K562 (cell line): ENCODE results near the gene KLHL18. TPM values are rescaled to one million over a fixed set of nuclear protein-coding genes. Genes with fewer than 3 reads are reported as not detected.
A peak's percentile ranks its signal among the peaks of the same experiment; 100 is the strongest.

Experiments
- ATAC-seq: fragments of 200-7000 bp; cut with Tn5 transposase; 3 replicates; pipeline ENCODE4 v1.9.1; 2020; ENCODE audit warnings: moderate library complexity
- BruUV-seq: library from RNA; stranded (reverse); fragments of 400-500 nt; replicated peaks from 2 replicates; lab custom pipeline; 2021; lab: Mats Ljungman, UMichigan
- CTCF ChIA-PET: fragments of 300-600 bp; formaldehyde crosslinking; extraction: SDS; loops from one replicate; lab custom pipeline; 2021; ENCODE audit warnings: low intra/inter-chr PET ratio; lab: Yijun Ruan, JAX
- POLR2A ChIA-PET: fragments of 300-600, 350-650 bp; sonication (Branson Sonifier 250); formaldehyde crosslinking; extraction: SDS; loops from one replicate; lab custom pipeline; 2021; ENCODE audit warnings: antibody characterized with exemption, inconsistent platforms; lab: Yijun Ruan, JAX
- DNase-seq, 4 experiments: peaks; one replicate each; pipeline versions ENCODE4 v3.0.0 to v3.0.0-alpha.2; 2011 to 2018; ENCODE audit warnings: low spot score in 3 of 4, mixed read lengths in 3 of 4; ENCODE audit errors: extremely low read depth in 1 of 4
- FAIRE-seq: peaks from 2 replicates; lab custom pipeline; 2011; peaks lifted over from hg19 to GRCh38; lab: Jason Lieb, UNC
- H2AFZ ChIP-seq: 2 replicates; pipeline ENCODE4 v1.6.0; 2011; ENCODE audit warnings: low read depth, low read length, control low read depth, inconsistent platforms
- H3K27ac ChIP-seq: fragments of 200-600 bp; 3 replicates; pipeline ENCODE4 v1.8.0; 2011; ENCODE audit warnings: low read depth, mild to moderate bottlenecking, control low read depth, inconsistent platforms, low read length, moderate library complexity, mixed read lengths; ENCODE audit errors: extremely low read depth
- H3K27me3 ChIP-seq, 2 experiments: fragments of 300-600 bp in 1 of 2; 2 replicates in 1 of 2; 3 replicates in 1 of 2; pipeline versions ENCODE4 v1.6.0 to v1.8.0; 2011; ENCODE audit warnings: inconsistent platforms in 2 of 2, low read length in 2 of 2, mild to moderate bottlenecking in 1 of 2, mixed read lengths in 1 of 2, moderate library complexity in 1 of 2; ENCODE audit not compliant: control insufficient read depth in 2 of 2, insufficient read depth in 2 of 2
- H3K36me3 ChIP-seq: fragments of 300-600 bp; 3 replicates; pipeline ENCODE4 v1.8.0; 2011; ENCODE audit warnings: mild to moderate bottlenecking, low read length, inconsistent platforms; ENCODE audit not compliant: control insufficient read depth, insufficient read depth
- H3K4me1 ChIP-seq, 2 experiments: fragments of 200-600 bp in 1 of 2; replicated peaks in 1 of 2; 2 replicates in 1 of 2; 3 replicates in 1 of 2; pipeline versions ENCODE4 v1.5.1 to v1.8.0; 2011; ENCODE audit warnings: inconsistent platforms in 2 of 2, low read length in 2 of 2, mild to moderate bottlenecking in 1 of 2, mixed read lengths in 1 of 2, moderate library complexity in 1 of 2; ENCODE audit not compliant: control insufficient read depth in 2 of 2, insufficient read depth in 2 of 2
- H3K4me2 ChIP-seq: 2 replicates; pipeline ENCODE4 v1.6.1; 2011; ENCODE audit warnings: low read length, control low read depth, inconsistent platforms, mixed read lengths; ENCODE audit not compliant: insufficient read depth
- H3K4me3 ChIP-seq: fragments of 200-600 bp; sonication (generic), shearing (Covaris generic); 2 replicates; pipeline ENCODE4 v1.5.1; 2016; ENCODE audit warnings: control low read depth, inconsistent platforms
- H3K79me2 ChIP-seq: fragments of 200-600 bp; 3 replicates; pipeline ENCODE4 v1.8.0; 2011; ENCODE audit warnings: low read length, inconsistent platforms; ENCODE audit not compliant: control insufficient read depth, insufficient read depth
- H3K9ac ChIP-seq, 2 experiments: 2 replicates each; pipeline versions ENCODE4 v1.6.0 to v1.6.1; 2011; ENCODE audit warnings: low read depth in 2 of 2, low read length in 2 of 2, control low read depth in 1 of 2, inconsistent platforms in 1 of 2, mild to moderate bottlenecking in 1 of 2, mixed read lengths in 1 of 2; ENCODE audit not compliant: insufficient read depth in 1 of 2
- H3K9me1 ChIP-seq: one replicate; pipeline ENCODE4 v1.6.0; 2011; ENCODE audit warnings: inconsistent platforms, mild to moderate bottlenecking, low read length, moderate library complexity; ENCODE audit not compliant: control insufficient read depth, insufficient read depth
- H3K9me3 ChIP-seq: replicated peaks from 2 replicates; pipeline ENCODE4 v1.5.1; 2011; ENCODE audit warnings: low read depth, low read length, inconsistent platforms; ENCODE audit not compliant: control insufficient read depth, insufficient read depth
- H4K20me1 ChIP-seq: replicated peaks from 2 replicates; pipeline ENCODE4 v1.6.1; 2011; ENCODE audit warnings: low read length, inconsistent platforms, mixed read lengths; ENCODE audit not compliant: control insufficient read depth, insufficient read depth
- CBX2 ChIP-seq: fragments of 200-600 bp; sonication (generic); IDR thresholded peaks from one replicate; pipeline ENCODE4 v1.6.1; 2012; ENCODE audit warnings: mild to moderate bottlenecking, low read length, inconsistent platforms; ENCODE audit not compliant: insufficient read depth, poor library complexity, severe bottlenecking
- CC2D1A ChIP-seq: fragments of 450-650 bp; IDR thresholded peaks from 2 replicates; pipeline ENCODE4 v1.6.1; 2017; ENCODE audit warnings: mild to moderate bottlenecking
- HDGF ChIP-seq: fragments of 450-650 bp; IDR thresholded peaks from 2 replicates; pipeline ENCODE4 v1.6.1; 2016
- KHSRP ChIP-seq: fragments of 450-650 bp; IDR thresholded peaks from 2 replicates; pipeline ENCODE4 v1.6.1; 2017
- KLF6 ChIP-seq: fragments of 250-450 bp; sonication (Bioruptor Pico); IDR thresholded peaks from 2 replicates; pipeline ENCODE4 v1.4.0; 2020; ENCODE audit warnings: mild to moderate bottlenecking, moderate library complexity, borderline replicate concordance
- NFIC ChIP-seq: fragments of 450-650 bp; IDR thresholded peaks from 2 replicates; pipeline ENCODE4 v1.6.1; 2017; ENCODE audit warnings: mild to moderate bottlenecking, inconsistent platforms
- NFXL1 ChIP-seq: fragments of 450-650 bp; formaldehyde crosslinking; IDR thresholded peaks from 2 replicates; pipeline ENCODE4 v1.4.0; 2021; ENCODE audit warnings: mild to moderate bottlenecking
- RUNX1 ChIP-seq: sonication (generic); IDR thresholded peaks from 2 replicates; pipeline ENCODE4 v1.6.1; 2016; ENCODE audit warnings: antibody characterized with exemption, low read depth
- SPI1 ChIP-seq: IDR thresholded peaks from 2 replicates; pipeline ENCODE4 v1.6.1; 2011; ENCODE audit warnings: low read depth, low read length, control low read depth, borderline replicate concordance
- SRF ChIP-seq, 2 experiments: fragments of 250-450, 450-650 bp in 1 of 2; sonication (Bioruptor Pico) in 1 of 2; sonication (generic) in 1 of 2; formaldehyde crosslinking; IDR thresholded peaks; 2 replicates each; pipeline versions ENCODE4 v1.5.0 to v1.5.1; 2020 to 2022; ENCODE audit warnings: mild to moderate bottlenecking in 1 of 2, missing genetic modification reagents in 1 of 2
- THRAP3 ChIP-seq: fragments of 450-650 bp; IDR thresholded peaks from 2 replicates; pipeline ENCODE4 v1.6.1; 2016; ENCODE audit warnings: mild to moderate bottlenecking, inconsistent platforms, borderline replicate concordance
- ZNF134 ChIP-seq: fragments of 250-450 bp; sonication (Bioruptor Pico); conservative IDR thresholded peaks from 2 replicates; pipeline ENCODE4 v1.4.0; 2020
- ZNF232 ChIP-seq: sonication (generic); formaldehyde crosslinking; IDR thresholded peaks from 2 replicates; pipeline ENCODE4 v1.8.0; 2022; ENCODE audit warnings: mild to moderate bottlenecking, missing genetic modification reagents
- ZNF436 ChIP-seq: fragments of 250-450, 450-650 bp; sonication (Bioruptor Pico); formaldehyde crosslinking; IDR thresholded peaks from 2 replicates; pipeline ENCODE4 v1.7.0; 2020; ENCODE audit warnings: mild to moderate bottlenecking
- WGBS: fragments of 100-300 bp; shearing (Covaris generic); methylation state at CpG from one replicate; pipeline ENCODE4 v1.1.6; 2016; ENCODE audit warnings: low coverage, mixed read lengths; ENCODE audit not compliant: insufficient coverage; ENCODE audit errors: missing lambda C conversion rate; 5-methylcytosine and 5-hydroxymethylcytosine counted together
- in situ Hi-C: fragments of 300-500 bp; cut with MboI; formaldehyde crosslinking; loops from 4 replicates; pipeline ENCODE4 v1.15.0; 2018; ENCODE audit warnings: inconsistent platforms, mixed read lengths
- intact Hi-C: fragments of 100-400 bp; cut with micrococcal nuclease; formaldehyde crosslinking; loops from 2 replicates; pipeline ENCODE4 v1.14.2; 2022
- polyA plus RNA-seq, 8 experiments: library from polyadenylated mRNA; depleted of rRNA in 4 of 8; stranded (reverse) in 5 of 8; unstranded in 3 of 8; fragments of >200 nt; fragmentation: Nextera tagmentation in 2 of 8; fragmentation: Illumina TruSeq in 1 of 8; extraction: Ambion mirVana in 2 of 8; extraction: Trizol in 1 of 8; gene quantifications; 2 replicates each; pipeline versions ENCODE4 v1.2.1 to v1.2.3, GENCODE V29; 2011 to 2014; ENCODE audit warnings: inconsistent platforms in 1 of 8, missing spikeins in 1 of 8
- total RNA-seq, 7 experiments: library from RNA; depleted of rRNA in 6 of 7; stranded (reverse); fragments of >200 nt in 6 of 7; fragmentation: Illumina TruSeq in 2 of 7; extraction: Trizol in 2 of 7; gene quantifications; 2 replicates each; pipeline versions ENCODE4 v1.2.1 to v1.2.3, GENCODE V29; 2011 to 2021; ENCODE audit warnings: low replicate concordance in 1 of 7
- TF ChIP-seq, protein P1 (sequence below): fragments of 450-650 bp; formaldehyde crosslinking; IDR thresholded peaks from 2 replicates; pipeline ENCODE4 v1.4.0; 2022; ENCODE audit warnings: missing genetic modification characterization
- TF ChIP-seq, protein P2 (sequence below): fragments of 250-450 bp; sonication (Bioruptor Pico); IDR thresholded peaks from 2 replicates; pipeline ENCODE4 v1.4.0; 2020; ENCODE audit warnings: mild to moderate bottlenecking, moderate library complexity
- TF ChIP-seq, protein P3 (sequence below), 3 experiments: fragments of 200-800 bp in 1 of 3; sonication (Bioruptor generic) in 1 of 3; sonication (generic) in 1 of 3; formaldehyde crosslinking in 1 of 3; IDR thresholded peaks; 2 replicates each; pipeline versions ENCODE4 v1.6.1 to v1.8.0; 2016 to 2022; ENCODE audit warnings: mild to moderate bottlenecking in 2 of 3, missing compliant biosample characterization in 2 of 3, missing genetic modification characterization in 2 of 3, missing genetic modification reagents in 1 of 3

The KLHL18 gene
- total and polyA plus RNA-seq, 9 of the 15 experiments (the other 6 are each of a cell fraction or from before 2014, with no cell fraction given) = 26.7 to 97.5 (median 48.7) TPM

DNA sequence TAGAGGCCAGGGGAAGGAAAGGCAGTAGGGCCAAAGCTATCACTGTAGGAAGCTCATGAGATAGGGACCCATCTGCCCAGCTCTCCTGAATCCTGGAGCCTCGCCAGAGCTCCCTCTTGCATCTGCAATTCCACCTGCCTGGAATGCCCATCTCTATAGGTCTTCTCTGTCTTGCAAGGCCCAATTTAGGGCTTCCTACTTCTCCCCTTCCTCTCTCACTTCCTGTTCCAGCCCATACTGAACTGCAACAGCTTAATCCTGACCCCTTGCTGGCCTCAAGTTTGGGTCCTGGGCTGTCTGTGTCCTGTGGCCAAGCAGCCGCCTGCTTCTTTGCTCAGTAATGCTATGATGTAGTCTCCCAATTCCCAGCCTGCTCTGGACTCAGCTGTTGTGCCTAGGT is 94.4 kb downstream of the KLHL18 start:
- intact Hi-C loops = loop anchor here (10.0 kb wide), 3 partner anchors 362 to 672 kb away; partner anchors contain the start of genes MYL3 and TMIE
- no peak for FAIRE-seq
- H3K4me2 ChIP-seq = peak overlapping the region; percentile 4; the same call in 1 of the 2 replicates
- no peak for TF ChIP-seq ZNF232 (CRISPR knock-in tag)
- TF ChIP-seq SPI1 = peak; percentile 69; the same call in 1 of the 2 replicates
- no peak for TF ChIP-seq RUNX1
- TF ChIP-seq CC2D1A = no peak
- peak in 1 of 2 experiments; percentile 77; a peak in 1 of 4 replicates for TF ChIP-seq SRF (CRISPR knock-in tag; IDR thresholded peaks at IDR 0.05)
- no peak for TF ChIP-seq KHSRP
- no peak for TF ChIP-seq NFXL1 (CRISPR knock-in tag)
- TF ChIP-seq, protein P1, sequence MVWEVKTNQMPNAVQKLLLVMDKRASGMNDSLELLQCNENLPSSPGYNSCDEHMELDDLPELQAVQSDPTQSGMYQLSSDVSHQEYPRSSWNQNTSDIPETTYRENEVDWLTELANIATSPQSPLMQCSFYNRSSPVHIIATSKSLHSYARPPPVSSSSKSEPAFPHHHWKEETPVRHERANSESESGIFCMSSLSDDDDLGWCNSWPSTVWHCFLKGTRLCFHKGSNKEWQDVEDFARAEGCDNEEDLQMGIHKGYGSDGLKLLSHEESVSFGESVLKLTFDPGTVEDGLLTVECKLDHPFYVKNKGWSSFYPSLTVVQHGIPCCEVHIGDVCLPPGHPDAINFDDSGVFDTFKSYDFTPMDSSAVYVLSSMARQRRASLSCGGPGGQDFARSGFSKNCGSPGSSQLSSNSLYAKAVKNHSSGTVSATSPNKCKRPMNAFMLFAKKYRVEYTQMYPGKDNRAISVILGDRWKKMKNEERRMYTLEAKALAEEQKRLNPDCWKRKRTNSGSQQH = no peak
- no peak for TF ChIP-seq HDGF
- TF ChIP-seq THRAP3 = no peak
- no peak for TF ChIP-seq CBX2
- TF ChIP-seq NFIC = peak; percentile 8; the same call in 1 of the 2 replicates
- TF ChIP-seq ZNF134 = peak; percentile 71
- TF ChIP-seq ZNF436 (CRISPR knock-in tag) = no peak
- no peak for TF ChIP-seq KLF6
- TF ChIP-seq, protein P2, sequence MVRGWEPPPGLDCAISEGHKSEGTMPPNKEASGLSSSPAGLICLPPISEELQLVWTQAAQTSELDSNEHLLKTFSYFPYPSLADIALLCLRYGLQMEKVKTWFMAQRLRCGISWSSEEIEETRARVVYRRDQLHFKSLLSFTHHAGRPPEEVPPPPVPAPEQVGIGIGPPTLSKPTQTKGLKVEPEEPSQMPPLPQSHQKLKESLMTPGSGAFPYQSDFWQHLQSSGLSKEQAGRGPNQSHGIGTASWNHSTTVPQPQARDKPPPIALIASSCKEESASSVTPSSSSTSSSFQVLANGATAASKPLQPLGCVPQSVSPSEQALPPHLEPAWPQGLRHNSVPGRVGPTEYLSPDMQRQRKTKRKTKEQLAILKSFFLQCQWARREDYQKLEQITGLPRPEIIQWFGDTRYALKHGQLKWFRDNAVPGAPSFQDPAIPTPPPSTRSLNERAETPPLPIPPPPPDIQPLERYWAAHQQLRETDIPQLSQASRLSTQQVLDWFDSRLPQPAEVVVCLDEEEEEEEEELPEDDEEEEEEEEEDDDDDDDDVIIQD (CRISPR knock-in tag) = no peak
- TF ChIP-seq, protein P3, sequence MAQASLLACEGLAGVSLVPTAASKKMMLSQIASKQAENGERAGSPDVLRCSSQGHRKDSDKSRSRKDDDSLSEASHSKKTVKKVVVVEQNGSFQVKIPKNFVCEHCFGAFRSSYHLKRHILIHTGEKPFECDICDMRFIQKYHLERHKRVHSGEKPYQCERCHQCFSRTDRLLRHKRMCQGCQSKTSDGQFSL (CRISPR knock-in tag; IDR thresholded peaks at IDR 0.05) = no peak
- TF ChIP-seq, protein P3 (tag; IDR thresholded peaks at IDR 0.05) = no peak

More for the DNA sequence above, 94.4 kb downstream of the KLHL18 start:
- Histone ChIP-seq H3K9me3 (no peaks in the 10 kb centered on the region), H3K79me2 (peaks cover 33% of the 10 kb centered on the region), H3K36me3 (no peaks in the 10 kb centered on the region), H3K9me1 (no peaks in the 10 kb centered on the region), H3K27me3 (no peaks in the 10 kb centered on the region), H4K20me1 (peaks cover 10% of the 10 kb centered on the region), H3K4me1 (peaks cover 29 to 30% of the 10 kb centered on the region in 2 experiments), H3K9ac (peak overlapping the region; percentile 10 to 40; a peak in 1 of 4 replicates), H3K27ac (peak overlapping the region; percentile 44; the same call in 2 of the 3 replicates), H2AFZ (peak overlapping the region; percentile 53), H3K4me3 (no peak overlapping the region)
- in situ Hi-C loops = no loop called here
- ChIA-PET POLR2A (interaction anchor here (0.6 to 2.4 kb wide), 6 partner anchors 9 to 409 kb away, joined by 3 to 13 read pairs (median 4); no protein-coding TSS in a partner anchor), CTCF (interaction anchor here (0.9 kb wide), 1 partner anchor 454 kb away, joined by 4 read pairs; no protein-coding TSS in a partner anchor)
- BruUV-seq = no TSS peak
- peak in 2 of 4 experiments; percentile 14 to 31 for DNase-seq
- ATAC-seq = no peak
- 40% methylated on average over 2 of the region's 2 CpGs for WGBS
